ENCODE measurements around the gene RNF130.
"Not testable (repeated sequence)": the region's sequence is repeated elsewhere in the genome, so short reads cannot be mapped to it uniquely, and the experiment has no call there.

The RNF130 gene

DNA sequence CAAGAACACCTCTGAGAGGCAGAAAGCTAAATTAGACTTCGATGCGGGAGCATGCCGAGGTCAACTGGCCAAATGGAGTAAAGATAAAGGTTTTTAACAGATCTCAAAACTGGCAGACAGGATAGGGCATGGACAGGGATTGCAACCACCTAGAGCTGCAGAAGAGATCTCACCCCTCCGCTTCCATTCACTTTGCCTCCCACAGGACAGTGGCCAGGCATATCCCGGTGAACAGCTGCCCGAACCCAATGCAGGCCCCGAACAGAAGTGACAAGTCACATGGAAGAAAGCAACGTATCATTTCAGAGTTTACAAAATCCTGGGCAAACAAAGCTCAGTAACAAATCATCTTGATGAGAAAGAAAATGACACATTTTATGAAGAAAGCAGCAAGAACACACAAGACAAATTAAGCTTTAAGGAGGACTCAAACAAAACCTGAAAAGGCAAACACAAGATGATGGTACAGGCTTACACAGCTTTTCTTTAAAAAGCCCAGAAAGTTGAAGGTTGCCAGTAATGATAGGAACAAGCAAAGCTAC lies 18.4 kb downstream of the RNF130 start:
- no peak for DNase-seq

DNA sequence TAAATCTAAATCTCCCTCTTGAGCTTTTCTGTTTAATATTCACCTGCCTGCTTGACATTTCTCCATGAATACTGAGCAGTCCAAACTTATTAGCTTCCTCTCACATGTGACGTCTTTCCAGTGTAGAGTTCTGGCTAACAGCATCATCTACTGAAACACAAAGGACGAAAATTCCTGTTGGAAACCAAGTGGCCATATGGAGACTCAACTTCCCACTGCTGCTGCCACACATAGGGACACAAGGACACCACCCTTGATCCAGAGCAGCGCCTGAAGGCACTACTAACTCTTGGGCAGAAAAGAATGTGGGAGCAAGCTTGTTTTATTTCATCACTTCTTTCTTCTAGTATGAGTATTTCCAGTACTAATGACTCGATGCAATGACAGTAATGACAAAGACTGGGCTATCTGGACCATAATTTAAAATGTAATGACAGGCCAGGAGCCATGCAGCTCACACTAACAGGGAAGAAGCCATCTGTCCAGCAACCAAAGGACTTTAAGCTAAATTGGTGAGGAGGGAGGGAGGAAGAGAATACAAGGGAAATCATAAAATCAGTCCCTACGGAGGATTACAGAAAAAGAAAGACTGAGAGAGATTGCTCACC lies 19.2 kb downstream of the RNF130 start:
- DNase-seq: no peak

DNA sequence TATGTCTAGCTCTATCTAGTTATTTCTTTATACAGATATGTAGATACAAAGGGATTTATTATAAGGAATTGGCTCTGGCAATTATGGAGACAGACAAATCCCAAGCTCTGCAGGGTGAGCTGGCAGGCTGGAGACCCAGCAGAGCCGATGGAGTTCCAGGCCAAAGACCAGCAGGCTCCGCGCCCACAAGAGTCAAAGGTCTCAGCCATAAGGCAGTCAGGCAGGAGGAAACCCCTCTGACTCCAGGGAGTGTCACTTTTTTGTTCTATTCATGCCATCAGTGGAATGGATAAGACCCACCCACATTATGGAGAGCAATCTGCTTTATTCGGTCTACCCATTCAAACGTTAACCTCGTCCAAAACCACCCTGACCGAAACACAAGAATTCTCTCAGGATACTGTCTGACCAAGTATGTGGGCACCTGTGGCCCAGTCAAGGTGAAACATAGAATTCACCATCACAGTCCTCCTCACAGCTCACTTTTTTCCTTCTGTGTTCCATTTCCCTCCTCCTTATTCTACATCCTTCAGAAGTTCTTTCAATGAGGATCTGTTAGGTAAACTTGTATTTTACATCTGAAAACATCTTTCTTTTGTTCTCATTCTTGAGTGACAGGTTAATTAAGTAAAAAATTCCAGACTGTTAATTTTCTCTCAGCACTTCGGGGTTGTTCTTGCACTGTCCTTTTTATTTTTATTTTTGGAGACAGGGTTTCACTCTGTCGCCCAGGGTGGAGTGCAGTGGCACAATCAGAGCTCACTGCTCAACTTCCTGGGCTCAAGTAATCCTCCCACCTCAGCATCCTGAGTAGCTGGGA lies 21.2 kb downstream of the RNF130 start:
- no peak for DNase-seq

DNA sequence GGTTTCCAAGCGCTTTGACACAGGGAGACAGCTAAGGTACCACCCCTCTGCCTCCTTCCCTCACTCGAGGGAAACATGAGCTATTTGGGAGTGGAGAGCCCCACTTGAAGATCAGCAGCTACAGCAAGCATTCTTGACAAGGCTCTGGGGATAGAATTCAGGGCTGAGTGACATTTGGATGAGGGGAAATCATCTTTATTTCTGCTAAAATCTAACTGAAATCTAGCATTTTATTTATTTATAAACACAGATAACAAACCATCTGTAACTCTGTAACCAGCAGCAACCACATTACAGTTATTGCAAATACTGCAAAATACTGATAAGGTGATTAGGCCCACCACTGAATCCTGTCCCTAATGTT lies 22.4 kb downstream of the RNF130 start:
- DNase-seq: no peak

DNA sequence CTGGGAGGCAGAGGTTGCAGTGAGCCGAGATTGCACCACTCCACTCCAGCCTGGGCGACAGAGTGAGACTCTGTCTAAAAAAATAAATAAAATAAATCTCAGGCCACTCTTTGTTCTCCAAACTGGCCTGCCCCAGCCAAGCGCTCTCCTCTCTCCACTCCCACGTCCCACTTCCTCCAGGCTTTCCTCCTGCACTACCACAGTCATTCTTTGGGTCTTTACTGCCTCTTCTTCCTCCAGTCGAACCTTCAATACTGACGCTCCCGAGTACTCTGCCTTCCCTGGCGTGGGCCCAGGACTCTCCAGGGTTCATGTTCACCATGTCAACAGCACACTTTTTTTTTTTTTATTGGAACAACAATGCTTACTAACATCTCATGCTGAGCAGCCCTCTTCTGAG lies 23.9 kb downstream of the RNF130 start:
- DNase-seq: no peak

DNA sequence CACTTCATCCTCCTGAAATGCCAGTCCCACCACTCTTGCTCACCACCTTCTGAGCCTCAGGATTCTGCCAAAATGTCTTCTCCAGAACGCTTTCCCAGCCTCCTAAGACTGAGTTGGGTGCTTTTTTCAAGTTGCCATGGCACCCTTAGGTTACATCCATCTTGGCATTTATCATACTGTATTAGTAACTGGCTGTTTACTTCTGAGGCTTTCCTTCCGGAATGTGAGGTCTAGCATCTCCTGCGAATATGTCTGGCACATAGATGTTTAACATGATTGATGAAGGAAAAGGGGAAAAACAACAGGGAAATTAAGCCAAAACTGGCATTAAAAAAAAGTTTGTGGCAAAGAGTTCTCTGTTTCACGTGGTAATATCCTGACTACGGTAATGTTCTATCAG lies 24.9 kb downstream of the RNF130 start:
- no peak for DNase-seq

DNA sequence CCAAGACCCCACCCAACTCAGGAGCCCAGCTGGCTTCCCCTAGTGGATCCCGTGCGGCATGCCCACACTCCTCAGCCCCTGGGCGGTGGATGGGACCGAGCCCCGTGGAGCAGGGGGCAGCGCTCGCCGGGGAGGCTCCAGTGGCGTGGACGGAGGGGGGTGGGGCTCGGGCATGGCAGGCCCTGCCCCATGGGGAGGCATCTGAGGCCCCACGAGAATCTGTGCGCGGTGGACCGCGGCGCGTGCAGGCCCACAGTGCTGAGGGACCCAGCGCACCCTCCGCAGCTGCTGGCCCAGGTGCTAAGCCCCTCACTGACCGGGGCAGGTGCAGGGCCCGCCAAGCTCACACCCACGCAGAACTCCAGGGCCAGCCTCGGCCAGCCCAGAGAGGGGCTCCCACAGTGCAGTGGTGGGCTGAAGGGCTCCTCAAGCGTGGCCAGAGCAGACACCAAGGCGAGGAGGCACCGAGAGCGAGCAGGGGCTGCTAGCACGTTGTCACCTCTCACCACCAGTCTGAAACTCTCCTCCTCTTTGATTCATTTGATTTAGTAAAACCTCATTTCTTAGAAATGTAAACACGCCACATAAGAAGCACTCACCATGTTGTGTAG lies 25.6 kb downstream of the RNF130 start:
- no peak for DNase-seq

DNA sequence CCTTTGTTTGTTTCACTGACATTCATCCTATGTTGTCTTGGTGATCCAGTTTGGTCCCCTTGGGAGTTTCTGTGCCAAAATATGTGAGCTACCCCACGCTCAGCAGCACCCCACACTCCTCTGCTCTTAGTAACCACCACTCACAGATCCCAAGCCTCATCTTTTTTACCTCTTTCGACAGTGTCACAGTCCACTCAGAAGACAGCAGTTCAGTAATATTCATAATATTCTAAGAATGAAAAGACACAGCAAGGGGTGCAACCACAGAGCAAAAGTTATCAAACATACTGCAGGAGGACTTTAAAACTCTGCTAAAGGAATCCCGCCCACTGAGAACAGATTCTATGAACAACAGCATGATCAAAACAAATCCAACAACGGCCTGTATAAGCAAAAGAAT lies 28.2 kb downstream of the RNF130 start:
- DNase-seq: no peak

DNA sequence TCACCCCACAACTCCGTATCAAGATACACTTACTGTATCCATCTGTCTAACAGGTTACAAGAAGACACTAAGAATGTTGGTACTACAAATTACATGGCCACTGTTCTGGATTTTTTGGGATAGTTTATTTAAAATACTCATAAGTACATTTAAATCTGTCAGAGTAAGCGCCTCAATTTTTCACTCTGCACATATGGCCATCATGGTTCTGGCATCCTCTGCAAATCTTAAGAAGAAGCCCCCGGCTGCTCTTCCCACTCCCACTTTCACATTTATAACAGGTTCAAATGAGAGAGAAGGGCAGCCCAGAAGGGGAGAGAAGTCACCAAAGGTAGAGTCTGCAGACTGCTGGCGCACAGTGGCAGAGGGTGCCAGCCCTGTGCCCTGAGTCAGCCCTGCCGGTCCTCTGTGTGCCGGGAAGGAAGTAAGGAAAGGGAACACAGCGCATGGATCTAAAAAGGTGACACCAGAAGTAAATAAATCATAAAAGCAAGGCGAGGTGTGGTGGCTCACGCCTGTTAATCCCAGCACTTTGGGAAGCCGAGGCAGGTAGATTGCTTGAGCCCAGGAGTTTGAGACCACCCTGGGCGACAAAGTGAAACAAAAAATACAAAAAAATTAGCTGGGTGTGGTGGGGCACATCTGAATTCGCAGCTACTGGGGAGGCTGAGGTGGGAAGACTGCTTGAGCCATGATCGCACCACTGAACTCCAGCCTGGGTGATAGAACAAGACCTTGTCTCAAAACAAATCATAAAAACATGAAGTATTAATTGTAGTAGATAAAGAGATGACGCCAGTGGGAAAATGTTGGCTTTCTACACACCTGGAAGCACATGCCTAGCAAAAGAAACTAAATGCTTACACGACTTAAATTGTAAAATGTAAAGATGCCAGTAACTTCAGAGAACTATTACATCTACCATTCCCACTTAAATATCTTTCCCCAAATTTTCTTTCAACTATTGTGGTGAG lies 30.0 kb downstream of the RNF130 start:
- DNase-seq: no peak

DNA sequence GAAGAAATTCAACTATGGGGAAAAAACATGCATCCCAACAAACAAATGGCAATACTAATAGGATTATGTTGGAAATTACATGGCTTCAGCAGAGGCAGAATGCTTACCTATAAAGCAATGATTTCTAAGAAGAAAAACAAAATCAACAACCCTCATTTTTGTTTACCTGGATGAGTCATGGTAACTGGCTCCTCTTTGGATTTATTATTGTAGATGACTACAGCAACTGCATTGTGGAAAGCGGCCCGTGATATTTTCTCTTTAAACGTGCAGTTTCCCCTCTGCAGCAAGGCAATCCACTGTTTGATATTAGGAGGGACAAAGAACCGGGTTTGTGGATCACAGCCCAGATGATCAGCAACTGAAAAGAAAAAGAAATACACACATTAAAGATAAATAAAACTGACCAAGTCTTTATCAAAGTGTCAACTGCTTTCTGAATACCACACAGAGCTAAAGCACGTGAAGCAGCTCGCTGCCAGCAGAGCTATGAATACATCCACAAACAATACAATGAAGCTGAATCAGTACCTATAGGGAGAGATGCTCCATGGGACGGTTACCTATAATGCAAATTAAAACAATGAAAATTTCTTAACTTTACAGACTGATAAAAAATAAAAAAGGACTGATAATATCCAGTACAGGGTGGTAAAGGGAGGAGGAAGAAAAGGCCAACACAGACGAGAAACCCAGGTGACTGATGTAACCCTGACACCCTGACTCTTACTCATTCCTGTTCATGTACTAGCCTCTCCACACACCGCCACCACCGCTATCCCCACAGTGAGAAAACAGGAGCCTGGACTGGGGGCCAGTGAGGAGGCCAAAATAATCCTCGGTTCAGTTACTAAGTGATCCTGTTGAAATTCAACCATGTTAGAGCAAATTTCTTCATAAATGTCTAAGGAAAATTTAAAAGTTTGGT lies 31.0 kb downstream of the RNF130 start:
- DNase-seq: no peak

DNA sequence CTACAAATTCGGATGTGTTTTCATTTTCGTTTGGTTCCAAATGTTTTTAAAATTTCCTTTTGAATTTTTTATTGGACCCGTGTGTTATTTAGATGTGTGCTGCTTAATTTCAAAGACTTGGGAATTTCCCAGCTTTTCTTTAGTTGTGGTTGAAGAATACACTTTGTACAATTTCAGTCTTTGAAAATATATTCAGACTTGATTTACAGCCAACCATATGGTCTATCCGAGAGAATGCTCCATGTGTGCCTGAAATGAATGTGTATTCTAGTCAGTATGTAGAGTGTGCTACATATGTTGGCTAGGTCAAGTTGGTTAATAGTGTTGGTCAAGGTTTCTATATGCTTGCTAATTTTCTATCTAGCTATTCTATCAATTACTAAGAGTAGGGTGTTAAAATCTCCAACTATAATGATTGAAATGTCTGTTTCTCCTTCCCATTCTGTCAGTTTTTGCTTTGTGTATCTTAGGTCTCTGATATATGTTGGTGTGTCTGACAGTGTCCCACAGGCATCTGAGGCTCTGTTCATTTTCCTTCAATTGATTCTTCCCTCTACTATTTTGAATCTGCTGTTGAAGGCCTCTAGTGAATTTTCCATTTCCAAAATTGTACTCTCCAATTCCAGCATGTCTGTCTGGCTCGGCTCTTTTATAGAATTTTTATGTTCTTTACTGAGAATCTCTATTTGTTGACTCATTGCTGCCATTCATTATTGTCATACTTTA lies 36.2 kb downstream of the RNF130 start:
- DNase-seq: no peak

DNA sequence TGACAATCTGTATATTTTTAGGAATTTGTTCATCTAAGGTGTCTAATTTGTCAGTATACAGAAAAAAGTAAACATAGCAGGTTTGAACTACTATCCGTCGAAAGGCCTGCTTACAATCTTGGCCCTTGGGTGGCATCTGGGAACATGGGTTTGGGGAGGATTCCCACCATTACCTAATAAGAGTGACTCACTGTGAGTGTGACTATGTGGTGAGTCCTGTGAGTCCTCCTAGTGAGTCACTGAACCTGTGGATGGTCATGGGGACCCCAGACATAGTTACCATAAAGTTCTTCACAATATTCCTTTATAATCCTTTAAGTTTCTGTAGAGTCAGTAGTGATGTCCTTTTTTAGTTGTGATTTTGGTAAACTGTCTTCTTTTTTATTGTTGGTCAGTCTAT lies 37.0 kb downstream of the RNF130 start:
- no peak for DNase-seq

DNA sequence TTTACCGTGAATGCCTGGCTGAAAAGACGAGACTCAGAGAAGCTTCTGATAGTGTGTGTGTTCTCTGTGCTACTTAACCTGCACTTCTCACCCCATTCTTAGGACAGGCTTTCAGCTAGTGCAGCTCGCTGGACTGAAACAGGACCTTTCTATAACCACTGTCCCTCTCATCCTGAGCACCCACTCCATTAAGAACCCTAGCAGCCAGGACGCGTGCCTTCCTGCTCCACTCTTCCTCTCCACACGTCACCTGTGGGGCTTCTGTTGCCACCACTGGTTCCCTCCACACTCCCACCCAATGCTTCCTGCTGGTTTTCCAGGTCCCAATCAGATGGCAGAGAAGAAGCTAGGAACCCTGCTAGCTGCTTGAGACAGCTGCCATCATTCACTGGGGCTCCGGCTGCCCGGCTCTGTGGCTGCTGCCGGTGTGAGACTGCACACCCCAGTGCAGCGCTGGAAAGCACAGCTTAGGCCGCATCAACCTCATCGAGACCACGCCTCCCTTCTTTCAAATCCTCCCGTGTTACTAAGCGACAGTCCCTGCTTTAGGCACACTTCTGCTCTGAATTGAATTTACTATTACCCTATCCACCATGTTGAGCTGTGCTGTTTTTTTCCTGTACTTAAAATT lies 44.0 kb downstream of the RNF130 start:
- DNase-seq: peak; percentile 72

DNA sequence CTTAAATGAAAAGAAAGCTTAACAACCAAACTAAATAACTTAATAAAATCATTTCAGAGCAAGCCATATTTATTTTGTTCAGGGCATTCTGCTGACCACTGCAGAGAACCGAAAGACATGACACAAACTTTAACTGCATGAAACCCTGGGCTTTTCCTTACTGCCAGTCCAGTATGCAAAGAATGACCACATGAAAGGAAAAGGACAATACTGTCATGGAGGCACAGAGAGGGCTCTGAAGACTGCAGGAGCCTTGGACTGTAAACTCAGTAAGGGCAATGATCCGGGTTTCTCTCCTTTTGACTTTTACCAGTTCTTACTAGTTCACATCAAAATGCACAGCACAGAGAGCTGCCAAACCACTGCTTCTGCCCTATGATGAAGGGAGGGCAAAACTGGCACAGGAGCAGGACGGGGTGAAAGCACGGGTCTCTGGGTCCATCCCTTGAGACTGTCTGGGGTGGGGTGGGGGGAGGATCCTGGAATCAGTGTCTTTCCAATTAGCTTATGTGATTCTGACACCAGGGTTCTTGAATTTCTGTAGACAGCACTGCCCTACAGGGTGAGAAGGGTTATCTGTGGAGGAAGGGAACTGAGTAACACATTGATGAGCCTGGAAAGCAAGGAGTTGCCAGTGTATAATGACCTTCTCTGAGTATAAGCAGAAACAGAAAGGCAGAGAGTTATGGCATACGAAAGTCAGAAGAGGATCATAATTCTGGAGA lies 44.7 kb downstream of the RNF130 start:
- DNase-seq: no peak

DNA sequence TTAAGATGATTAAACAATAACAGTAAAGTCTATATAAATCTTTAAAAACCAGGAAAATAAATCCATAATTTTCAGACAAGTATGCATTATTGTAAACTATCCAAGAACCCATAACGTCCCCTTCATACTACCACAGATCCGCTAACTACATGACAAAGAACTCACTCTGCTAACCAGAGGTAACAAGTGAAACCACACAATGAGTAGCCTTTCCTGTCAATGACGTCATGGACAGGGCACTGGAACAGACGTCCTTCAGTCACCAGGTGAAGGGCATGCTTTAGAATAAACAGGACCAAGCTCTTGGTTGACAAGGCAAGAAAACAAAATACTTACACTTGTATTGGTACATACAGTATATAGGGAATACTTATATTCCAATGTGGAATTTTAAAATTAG lies 45.2 kb downstream of the RNF130 start:
- DNase-seq: peak; percentile 91

DNA sequence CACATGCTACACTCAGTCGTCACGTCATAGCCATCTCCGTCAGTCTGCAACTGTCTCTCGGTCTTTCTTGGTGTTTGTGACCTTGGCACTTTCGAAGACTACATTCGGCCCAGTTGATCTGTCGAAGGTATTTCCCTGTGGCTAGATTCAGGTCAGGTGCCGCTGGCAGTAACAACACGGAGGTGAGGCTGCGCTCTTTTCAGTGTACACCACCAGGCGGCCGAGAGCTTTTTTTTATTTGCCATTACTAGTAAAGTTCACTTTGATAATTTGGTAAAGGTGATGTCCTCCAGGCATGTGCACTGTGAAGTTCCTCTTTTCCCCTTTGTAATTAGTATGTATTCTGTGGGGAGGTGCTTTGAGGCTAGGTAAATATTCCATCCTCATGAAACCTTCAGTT lies 49.7 kb downstream of the RNF130 start:
- no peak for DNase-seq

DNA sequence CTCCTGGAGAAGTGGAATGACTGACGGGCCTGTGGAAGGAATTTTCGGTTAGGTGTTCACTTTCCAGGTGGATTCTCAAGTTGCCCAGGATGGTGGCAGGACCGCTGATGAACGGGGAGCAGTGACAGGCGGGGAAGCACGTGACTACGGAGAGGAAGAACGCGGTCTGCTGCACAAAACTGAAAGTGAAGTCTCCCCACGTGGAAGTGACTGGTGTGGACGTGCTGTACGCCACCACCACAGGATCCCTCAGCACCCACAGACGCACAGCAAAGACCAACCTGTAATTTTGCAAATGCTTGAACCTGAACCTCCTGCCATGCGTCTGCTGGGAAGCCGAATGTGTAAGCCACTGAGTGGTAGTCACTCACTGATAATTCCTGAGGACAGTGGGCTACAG lies 51.4 kb downstream of the RNF130 start:
- no peak for DNase-seq

DNA sequence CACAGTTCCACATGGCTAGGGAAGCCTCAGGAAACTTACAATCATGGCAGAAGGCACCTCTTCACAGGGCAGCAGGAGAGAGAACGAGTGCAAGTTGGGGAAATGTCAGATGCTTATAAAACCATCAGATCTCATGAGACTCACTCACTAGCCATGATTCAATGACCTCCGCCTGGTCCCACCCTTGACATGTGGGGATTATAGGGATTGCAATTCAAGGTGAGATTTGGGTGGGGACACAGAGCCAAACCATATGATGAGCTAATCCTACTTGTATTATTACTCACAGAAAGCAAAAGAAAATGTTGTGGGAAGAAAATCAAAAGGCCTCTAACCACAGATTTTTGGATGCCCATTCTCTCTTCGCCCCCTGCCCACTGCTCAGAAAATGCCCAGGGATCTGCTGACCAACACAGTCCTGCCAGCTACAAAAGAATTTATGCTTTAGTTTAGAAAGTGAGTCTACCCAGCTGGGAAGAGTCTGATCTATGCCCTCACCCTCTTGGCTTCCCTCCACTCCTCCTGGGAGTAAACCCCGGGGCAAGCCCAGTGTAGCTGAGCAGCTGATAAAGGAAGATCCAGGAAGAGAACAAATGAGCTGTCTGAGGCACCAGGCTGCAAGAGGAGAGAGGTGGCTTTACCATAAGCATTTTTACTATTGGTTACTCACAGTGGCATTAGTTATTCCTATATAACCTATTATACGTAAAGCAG lies 53.1 kb downstream of the RNF130 start:
- no peak for DNase-seq

DNA sequence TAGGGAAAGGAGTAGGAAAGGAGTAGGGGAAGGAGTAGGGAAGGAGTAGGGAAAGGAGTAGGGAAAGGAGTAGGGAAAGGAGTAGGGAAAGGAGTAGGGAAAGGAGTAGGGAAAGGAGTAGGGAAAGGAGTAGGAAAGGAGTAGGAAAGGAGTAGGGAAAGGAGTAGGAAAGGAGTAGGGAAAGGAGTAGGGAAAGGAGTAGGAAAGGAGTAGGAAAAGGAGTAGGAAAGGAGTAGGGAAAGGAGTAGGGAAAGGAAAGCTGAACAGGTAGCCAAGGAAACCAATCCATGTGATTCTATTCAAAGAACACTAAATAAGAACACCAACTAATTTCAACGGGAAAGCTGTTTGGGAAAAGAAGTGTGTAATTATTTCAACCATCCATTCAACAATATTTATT lies 56.0 kb downstream of the RNF130 start:
- not testable (repeated sequence) for DNase-seq
